NCI-H526 (cell line): ENCODE measurements around the gene CLPX.
"Not testable (repeated sequence)": the region's sequence is repeated elsewhere in the genome, so short reads cannot be mapped to it uniquely, and the experiment has no call there.

Experiments used
- DNase-seq, 2 experiments: peaks; one replicate each; lab custom pipeline; 2025; lab: John Stamatoyannopoulos, UW

The CLPX gene

GRCh38 chr15:65184868-65185717 is at the start of gene CLPX:
CLPX (minus strand) TSS chr15:65185342; CDS start chr15:65185153, 189 bp downstream.
- peak; percentile 88 to 96 for DNase-seq

- DNase-seq = no peak
These were observed 48.6 kb upstream of the CLPX start for GRCh38 chr15:65233696-65234095.

GRCh38 chr15:65232520-65232919 is 47.4 kb upstream of the CLPX start:
- no peak for DNase-seq

- no peak for DNase-seq
These were observed 46.2 kb upstream of the CLPX start for GRCh38 chr15:65231306-65231705.

DNA sequence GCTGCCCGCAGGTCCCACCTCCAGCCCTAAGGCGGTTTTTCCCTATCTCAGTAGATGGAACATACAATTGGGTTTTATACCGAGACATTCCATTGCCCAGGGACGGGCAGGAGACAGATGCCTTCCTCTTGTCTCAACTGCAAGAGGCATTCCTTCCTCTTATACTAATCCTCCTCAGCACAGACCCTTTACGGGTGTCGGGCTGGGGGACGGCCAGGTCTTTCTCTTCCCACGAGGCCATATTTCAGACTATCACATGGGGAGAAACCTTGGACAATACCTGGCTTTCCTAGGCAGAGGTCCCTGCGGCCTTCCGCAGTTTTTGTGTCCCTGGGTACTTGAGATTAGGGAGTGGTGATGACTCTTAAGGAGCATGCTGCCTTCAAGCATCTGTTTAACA is 41.8 kb upstream of the CLPX start:
- not testable (repeated sequence) for DNase-seq

DNA sequence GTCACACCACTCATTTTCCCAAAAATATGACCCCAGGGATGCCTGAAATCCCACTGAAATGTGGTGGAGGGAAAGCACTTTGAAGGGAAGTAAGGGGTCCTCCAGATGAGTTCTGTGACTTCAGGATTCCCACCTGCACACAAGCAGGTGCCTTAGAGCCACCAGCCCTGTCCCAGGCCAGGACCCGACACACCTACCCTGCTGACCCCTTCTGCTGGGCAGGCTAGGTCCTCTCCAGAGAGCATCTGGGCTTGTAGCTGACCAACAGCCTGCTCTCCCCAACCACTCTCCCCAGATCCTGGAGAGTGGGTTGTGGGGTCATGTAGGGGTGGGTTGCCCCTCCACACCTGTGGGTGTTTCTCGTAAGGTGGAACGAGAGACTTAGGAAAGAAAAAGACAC is 41.1 kb upstream of the CLPX start:
- no peak for DNase-seq

DNA sequence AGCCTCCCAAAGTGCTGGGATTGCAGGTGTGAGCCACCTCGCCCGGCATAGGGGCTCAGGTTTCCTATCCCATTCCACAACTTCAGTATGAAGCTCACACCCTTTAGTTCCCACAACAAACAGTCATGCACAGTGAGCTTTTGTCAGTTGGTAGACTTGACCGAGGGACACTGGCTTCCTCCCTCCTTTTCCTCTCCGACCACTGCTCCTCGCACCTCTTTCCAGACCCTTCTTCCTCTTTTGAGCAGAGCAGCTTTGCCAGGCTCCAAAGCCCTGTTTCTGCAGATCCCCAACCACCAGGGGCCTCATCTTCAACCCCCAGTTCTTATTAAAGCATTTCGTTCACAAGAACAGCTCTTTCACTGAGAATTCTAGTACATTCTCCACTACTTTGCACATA is 38.9 kb upstream of the CLPX start:
- DNase-seq = no peak

DNA sequence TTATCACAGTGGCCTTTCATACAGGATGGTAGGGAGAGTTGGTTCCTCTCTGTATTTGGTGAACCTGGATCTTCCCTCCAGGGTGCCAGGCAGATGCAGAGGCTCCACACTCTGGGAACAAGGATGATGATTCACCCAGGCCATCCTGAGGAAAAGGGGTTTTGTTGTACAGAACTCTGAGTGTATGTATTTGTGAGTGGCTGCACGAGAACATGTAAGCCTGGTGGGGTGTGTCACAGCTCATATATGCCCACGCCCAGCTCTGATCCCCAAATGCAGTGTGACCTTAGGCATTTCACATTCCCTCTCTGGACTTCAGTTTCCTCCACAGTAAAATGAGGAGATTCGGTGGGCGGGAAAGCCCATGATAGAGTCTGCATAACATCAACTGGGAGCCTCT is 37.7 kb upstream of the CLPX start:
- no peak for DNase-seq

- no peak for DNase-seq
These were observed 36.6 kb upstream of the CLPX start for GRCh38 chr15:65221697-65222096.

DNA sequence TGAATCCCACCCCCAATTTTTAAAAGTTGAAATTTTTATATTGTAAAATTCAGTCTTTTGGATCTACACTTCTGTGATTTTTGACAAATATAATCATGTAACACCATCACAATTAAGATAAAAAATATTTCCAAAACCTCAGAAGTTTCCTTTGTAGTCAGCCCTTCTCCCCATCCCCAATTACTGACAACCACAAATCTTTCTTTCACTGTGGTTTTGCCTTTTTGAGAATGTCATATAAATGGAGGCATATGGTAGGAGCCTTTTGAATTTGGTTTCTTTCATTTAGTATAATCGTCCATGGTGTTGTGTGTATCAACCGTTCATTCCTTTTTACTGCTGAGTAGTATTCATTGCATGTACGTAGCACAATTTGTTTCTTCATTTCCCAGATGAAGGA is 34.0 kb upstream of the CLPX start:
- DNase-seq = no peak

GRCh38 chr15:65217526-65218482 is 32.7 kb upstream of the CLPX start:
- no peak for DNase-seq

DNA sequence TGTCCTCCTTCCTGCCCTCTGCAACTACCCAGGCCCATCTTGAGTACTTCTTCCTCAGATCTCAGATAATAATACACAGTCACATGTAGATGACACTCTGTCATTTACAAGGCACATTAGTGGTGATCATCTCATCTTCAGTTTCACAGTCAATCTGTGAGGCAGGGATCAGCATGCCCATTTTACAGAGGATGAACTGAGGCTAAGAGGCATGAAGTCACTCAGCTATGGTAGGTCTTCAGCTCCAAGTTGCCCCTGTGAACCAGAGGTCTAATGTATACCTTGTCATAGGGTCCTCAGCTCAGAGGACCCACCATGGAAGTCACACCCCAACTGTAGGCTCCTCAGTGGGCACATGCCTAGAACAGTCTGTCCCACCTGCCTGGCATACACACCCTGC is 30.4 kb upstream of the CLPX start:
- no peak for DNase-seq

DNA sequence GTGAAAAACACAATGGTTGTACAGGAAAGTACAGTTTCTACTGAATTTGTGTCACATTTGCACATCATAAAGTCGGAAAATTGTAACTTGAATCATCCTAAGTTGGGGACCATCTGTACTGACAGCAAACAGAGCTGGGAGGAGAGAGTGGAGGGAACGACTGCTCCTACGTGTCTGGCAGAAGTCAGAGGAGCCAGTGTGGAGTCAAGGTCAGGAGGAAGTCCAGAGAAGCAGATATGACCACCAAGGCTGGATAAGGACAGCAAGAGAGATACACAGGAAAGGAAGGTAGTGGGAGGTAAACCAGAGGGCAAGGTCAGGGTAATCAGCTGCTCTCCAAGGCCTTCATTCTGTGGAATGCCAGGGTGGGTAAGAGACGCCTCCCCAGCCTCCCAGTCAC is 28.9 kb upstream of the CLPX start:
- DNase-seq = no peak

- DNase-seq = no peak
These were observed 28.1 kb upstream of the CLPX start for GRCh38 chr15:65213241-65213640.

- peak; percentile 5 to 39 for DNase-seq
These were observed 27.0 kb upstream of the CLPX start for GRCh38 chr15:65212097-65212496.

GRCh38 chr15:65211482-65211982 is 26.4 kb upstream of the CLPX start:
- DNase-seq = no peak

- no peak for DNase-seq
These were observed 25.8 kb upstream of the CLPX start, which contains the start of gene CILP for GRCh38 chr15:65210770-65211481. CILP (minus strand) TSS chr15:65211473; CDS start chr15:65209755, 1,718 bp downstream.

- no peak for DNase-seq
These were observed 24.8 kb upstream of the CLPX start for GRCh38 chr15:65209701-65210643.

DNA sequence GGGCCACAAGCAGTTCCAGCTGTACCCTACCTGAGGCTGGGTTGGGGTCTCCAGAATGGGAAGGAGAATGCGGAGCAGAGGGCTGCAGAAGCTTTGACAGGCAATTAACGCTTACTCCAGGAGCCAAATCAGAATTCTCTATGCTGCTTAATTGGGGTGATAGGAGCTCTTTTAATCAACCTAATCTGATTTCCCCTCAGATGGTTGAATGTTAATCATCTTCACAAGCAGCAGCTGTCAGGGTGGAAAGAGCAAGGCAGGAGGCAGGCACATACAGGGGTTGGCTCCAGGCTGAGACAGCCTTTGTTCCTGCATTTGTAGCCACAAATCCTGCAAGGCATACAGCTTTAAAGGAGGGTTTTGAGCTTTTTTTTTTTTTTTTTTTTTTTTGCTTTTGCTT is 23.5 kb upstream of the CLPX start:
- no peak for DNase-seq

DNA sequence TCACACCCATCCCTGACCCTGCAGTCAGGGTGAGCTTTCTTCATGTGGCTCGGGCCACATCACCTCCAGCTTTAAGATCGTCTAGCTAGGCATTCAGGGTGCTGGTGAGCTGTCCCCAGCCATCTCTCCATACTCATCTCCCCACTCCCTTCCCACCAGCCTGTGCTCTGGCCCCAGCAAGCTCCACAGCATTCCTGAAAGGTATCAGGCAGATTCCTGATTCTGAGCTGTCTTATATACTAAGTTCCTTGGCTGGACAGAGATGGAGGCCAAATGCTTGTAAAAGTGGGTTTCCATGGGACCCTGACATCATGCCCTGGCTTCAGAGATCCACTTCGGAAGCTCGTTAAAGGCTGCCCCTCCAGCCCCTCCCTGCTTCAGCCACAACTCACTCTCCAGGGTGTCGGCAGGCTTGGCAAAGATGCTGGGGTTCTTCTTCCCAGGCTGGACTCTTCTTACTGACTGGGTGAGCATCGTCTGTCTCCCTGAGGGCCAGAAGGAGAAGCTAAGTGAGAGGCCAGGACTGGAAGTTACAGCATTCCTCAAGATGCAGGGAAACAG is 22.2 kb upstream of the CLPX start:
- no peak for DNase-seq
